Measurements from ENCODE around the gene VPS35. TPM values are rescaled to one million over a fixed set of nuclear protein-coding genes. Genes with fewer than 3 reads are reported as not detected.
A peak's percentile ranks its signal among the peaks of the same experiment; 100 is the strongest.

The VPS35 gene
- total and polyA plus RNA-seq, 2 of the 13 experiments (the other 11 are each of a cell fraction or from before 2014, with no cell fraction given) = 30.7 to 136 TPM

DNA sequence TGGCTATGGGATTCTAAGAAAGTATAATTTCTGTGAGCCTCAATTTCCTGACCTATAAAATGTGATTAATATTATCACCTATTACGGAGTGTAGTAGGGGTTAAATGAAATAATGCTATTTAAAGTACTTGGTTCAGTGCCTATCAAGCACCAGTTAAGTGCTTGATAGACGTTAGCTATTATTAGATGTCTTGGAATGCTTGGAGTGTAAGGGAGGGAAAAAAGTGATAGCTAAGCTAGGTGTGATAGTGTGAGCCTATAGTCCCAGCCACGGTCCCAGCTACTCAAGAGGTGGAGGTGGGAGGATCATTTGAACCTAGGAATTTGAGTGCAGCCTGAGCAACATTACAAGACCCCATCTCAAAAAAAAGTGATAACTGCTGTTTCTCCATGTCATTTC lies 8.0 kb upstream of the VPS35 start:
- TF ChIP-seq NKX3-1 (CRISPR knock-in tag; IDR thresholded peaks at IDR 0.05) = no peak
- TF ChIP-seq ZNF468 (CRISPR knock-in tag; IDR thresholded peaks at IDR 0.05) = no peak
- TF ChIP-seq RBFOX2 (IDR thresholded peaks at IDR 0.05; ENCODE audit: low read depth, low read length) = 0 out of 2 replicates have a peak, but pooled peaks have one; percentile 1
- TF ChIP-seq, protein P1, sequence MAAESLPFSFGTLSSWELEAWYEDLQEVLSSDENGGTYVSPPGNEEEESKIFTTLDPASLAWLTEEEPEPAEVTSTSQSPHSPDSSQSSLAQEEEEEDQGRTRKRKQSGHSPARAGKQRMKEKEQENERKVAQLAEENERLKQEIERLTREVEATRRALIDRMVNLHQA (CRISPR knock-in tag; IDR thresholded peaks at IDR 0.05) = no peak
- TF ChIP-seq, protein P2, sequence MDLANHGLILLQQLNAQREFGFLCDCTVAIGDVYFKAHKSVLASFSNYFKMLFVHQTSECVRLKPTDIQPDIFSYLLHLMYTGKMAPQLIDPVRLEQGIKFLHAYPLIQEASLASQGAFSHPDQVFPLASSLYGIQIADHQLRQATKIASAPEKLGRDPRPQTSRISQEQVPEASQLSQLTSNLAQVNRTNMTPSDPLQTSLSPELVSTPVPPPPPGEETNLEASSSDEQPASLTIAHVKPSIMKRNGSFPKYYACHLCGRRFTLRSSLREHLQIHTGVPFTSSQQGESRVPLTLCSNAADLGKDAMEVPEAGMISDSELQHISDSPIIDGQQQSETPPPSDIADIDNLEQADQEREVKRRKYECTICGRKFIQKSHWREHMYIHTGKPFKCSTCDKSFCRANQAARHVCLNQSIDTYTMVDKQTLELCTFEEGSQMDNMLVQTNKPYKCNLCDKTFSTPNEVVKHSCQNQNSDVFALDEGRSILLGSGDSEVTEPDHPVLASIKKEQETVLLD (CRISPR knock-in tag; IDR thresholded peaks at IDR 0.05; ENCODE audit: low read depth) = no peak
- TF ChIP-seq, protein P3, sequence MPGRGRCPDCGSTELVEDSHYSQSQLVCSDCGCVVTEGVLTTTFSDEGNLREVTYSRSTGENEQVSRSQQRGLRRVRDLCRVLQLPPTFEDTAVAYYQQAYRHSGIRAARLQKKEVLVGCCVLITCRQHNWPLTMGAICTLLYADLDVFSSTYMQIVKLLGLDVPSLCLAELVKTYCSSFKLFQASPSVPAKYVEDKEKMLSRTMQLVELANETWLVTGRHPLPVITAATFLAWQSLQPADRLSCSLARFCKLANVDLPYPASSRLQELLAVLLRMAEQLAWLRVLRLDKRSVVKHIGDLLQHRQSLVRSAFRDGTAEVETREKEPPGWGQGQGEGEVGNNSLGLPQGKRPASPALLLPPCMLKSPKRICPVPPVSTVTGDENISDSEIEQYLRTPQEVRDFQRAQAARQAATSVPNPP (CRISPR knock-in tag; IDR thresholded peaks at IDR 0.05) = no peak
- TF ChIP-seq RFX3 (CRISPR knock-in tag; IDR thresholded peaks at IDR 0.05) = no peak
- TF ChIP-seq, protein P4, sequence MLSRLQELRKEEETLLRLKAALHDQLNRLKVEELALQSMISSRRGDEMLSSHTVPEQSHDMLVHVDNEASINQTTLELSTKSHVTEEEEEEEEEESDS (CRISPR knock-in tag; IDR thresholded peaks at IDR 0.05; ENCODE audit: borderline replicate concordance) = no peak
- H4K20me1 ChIP-seq (ENCODE audit: insufficient read depth, low read length) = no peaks in the 10 kb centered on the region
- H2AFZ ChIP-seq (ENCODE audit: low read length) = no peak overlapping the region
- H3K27me3 ChIP-seq (ENCODE audit: control insufficient read depth in 1 of 2, insufficient read depth in 2 of 2, low read length in 2 of 2) = no peaks in the 10 kb centered on the region
- H3K36me3 ChIP-seq (replicated peaks in 1 of 2; ENCODE audit: control insufficient read depth in 1 of 2, insufficient read depth in 2 of 2, low read length in 2 of 2) = peaks cover 10 to 40% of the 10 kb centered on the region in 2 experiments
- no peak overlapping the region for H3K4me3 ChIP-seq (replicated peaks in 1 of 3; ENCODE audit: insufficient read depth in 1 of 3, low read depth in 2 of 3, low read length in 3 of 3)
- POLR2A ChIA-PET = no interaction called here
- no TSS peak for BruUV-seq (replicated peaks)
- 95% methylated on average over 3 of the region's 3 CpGs for WGBS (ENCODE audit: low lambda C conversion rate)
- intact Hi-C loops (cut with micrococcal nuclease; ENCODE audit: unreplicated experiment) (loop anchor here (10.0 kb wide), 1 partner anchor 218 kb away; no protein-coding TSS in a partner anchor), in situ Hi-C loops (cut with HindIII; ENCODE audit: extremely low pct_ligation_motif_present, low pct_unique_long_range_greater_than_20kb) (no loop called here)
- H3K4me1 ChIP-seq (ENCODE audit: insufficient read depth, low read length) = peaks cover 17% of the 10 kb centered on the region
- no peak overlapping the region for H3K9ac ChIP-seq (ENCODE audit: insufficient read depth, low read depth, low read length)
- FAIRE-seq (no peak), ATAC-seq (no peak), DNase-seq (ENCODE audit: low spot score) (no peak)
- peaks cover 2% of the 10 kb centered on the region for H3K79me2 ChIP-seq (ENCODE audit: insufficient read depth, low read length)
- H3K27ac ChIP-seq (ENCODE audit: extremely low read length, insufficient read depth, low read length) = no peak overlapping the region
- no peak overlapping the region for H3K4me2 ChIP-seq (ENCODE audit: low read depth, low read length)
- H3K9me3 ChIP-seq (ENCODE audit: low read length) = no peaks in the 10 kb centered on the region
- CTCF ChIA-PET (ENCODE audit: low intra/inter-chr PET ratio, low total read pairs) = no interaction called here
